NCI-H82 treated with DMSO at 0.1 percent for 48 hours (cell line): ENCODE measurements around the gene SLC2A8.

Source experiments
- DNase-seq: peaks from one replicate; lab custom pipeline; 2025; ENCODE audit not compliant: unreplicated experiment; lab: John Stamatoyannopoulos, UW

SLC2A8 gene

DNA sequence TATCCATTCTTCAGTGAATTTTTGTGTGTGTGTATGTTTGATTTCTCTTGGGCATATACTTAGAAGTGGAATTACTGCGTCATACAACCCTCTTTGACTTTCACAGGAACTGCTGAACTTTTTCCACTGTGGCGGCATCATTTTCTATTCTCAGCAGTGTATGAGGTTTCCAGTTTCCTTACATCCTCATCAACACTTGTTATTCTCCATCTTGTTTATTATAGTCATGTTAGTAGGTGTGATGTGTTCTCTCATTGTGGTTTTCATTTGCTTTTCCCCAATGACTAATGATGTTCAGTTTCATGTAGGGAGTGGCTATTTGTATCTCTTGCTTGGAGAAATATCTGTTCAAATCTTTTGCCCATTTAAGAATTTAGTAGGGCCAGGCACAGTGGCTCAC, 29.8 kb downstream of the SLC2A8 start:
- no peak for DNase-seq

DNA sequence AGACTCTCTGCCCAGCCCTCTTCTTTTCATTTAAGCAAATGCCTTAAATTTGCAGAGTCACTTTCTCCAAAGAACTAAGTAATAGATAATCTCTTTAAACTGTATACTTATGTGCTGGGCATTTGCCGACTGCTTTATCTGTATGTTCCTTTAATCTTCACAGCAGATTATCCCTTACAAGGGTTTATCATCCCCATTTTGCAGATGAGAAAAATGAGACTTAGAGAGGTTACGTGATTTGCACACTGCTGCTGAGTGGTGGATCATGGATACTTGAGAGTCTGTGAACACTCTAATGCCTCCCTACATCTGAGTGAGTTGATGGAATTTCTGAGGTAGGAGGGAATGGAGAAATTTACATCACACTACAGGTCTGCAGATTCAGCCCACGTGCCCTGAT, 31.4 kb downstream of the SLC2A8 start:
- DNase-seq = no peak

DNA sequence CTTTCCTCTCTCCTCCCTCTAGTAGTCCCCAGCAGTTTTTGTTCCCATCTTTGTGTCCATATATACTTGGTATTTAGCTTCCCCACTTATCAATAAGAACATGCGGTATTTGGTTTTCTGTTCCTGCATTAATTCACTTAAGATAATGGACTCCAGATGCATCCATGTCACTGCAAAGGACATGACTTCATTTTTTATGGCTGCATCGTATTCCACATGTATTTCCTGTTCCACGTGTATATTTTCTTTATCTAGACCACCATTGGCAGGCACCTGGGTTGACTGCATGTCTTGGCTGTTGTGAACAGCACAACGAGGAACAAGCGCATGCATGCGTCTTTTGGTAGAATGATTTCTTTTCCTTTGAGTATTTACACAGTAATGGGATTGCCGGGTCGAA, 33.4 kb downstream of the SLC2A8 start:
- no peak for DNase-seq

DNA sequence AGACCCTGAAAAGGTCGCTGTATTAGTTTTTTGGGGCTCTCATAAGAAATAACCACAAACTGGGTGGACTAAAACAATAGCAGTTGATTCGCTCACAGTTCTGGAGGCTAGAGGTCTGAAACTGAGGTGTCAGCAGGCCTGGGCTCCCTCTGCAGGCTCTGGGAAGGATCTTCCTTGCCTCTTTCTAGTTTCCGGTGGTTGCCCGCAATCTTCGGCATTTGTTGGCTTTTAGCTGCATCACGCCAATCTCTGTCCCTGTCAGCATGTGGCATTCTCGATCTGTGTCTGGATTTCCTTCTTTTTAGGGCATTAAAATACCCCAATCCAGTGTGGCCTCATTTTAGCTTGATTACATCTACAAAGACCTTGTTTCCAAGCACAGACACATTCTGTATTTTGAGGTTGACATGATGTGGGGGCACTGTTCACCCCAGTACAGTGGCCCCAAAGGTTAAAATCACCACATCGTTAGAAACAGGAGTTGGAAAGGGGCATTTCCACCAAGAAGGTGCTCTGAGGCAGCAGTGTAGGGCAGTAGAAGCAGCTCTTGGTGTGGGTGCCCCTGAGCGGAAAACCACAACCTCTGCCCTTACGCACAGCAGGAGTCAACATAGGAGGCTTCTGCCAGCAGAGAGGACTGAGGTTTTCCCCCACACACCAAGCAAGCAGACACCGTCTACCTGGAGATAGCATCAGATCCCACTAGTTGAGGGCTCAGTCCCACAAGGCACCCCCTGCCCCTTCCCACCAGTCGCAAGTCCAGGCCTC, 40.7 kb downstream of the SLC2A8 start:
- no peak for DNase-seq

DNA sequence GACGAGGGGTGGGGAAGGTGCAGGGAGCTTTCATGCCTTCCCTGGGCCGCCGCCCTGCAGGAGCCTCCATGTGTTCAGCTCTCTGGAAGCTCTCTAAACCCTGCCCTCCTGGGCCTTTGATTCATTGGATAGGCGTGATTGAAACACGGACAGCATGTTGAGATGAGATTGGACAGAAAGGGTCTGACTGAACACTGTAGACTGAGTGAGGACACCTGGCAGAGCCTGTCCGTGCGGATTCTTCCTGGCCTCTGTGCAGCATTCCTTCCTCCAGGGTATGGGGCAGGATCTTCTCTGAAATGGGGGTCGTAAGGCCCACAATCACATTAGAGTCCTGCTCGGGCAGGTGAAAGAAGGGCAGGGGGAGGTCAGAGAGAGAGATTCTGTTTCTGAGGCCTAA, 41.4 kb downstream of the SLC2A8 start:
- no peak for DNase-seq

DNA sequence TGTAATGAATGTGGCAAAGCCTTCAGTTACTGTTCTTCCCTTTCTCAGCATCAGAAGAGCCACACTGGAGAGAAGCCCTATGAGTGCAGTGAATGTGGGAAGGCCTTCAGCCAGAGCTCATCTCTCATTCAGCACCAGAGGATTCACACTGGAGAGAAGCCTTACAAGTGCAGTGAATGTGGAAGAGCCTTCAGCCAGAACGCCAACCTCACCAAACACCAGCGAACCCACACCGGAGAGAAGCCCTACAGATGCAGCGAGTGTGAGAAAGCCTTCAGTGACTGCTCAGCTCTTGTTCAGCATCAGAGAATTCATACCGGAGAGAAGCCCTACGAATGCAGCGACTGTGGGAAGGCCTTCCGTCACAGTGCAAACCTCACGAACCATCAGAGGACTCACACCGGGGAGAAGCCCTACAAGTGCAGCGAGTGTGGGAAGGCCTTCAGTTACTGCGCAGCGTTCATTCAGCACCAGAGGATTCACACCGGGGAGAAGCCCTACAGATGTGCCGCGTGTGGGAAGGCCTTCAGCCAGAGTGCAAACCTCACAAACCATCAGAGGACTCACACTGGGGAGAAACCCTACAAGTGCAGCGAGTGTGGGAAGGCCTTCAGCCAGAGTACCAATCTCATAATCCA, 47.4 kb downstream of the SLC2A8 start:
- no peak for DNase-seq

DNA sequence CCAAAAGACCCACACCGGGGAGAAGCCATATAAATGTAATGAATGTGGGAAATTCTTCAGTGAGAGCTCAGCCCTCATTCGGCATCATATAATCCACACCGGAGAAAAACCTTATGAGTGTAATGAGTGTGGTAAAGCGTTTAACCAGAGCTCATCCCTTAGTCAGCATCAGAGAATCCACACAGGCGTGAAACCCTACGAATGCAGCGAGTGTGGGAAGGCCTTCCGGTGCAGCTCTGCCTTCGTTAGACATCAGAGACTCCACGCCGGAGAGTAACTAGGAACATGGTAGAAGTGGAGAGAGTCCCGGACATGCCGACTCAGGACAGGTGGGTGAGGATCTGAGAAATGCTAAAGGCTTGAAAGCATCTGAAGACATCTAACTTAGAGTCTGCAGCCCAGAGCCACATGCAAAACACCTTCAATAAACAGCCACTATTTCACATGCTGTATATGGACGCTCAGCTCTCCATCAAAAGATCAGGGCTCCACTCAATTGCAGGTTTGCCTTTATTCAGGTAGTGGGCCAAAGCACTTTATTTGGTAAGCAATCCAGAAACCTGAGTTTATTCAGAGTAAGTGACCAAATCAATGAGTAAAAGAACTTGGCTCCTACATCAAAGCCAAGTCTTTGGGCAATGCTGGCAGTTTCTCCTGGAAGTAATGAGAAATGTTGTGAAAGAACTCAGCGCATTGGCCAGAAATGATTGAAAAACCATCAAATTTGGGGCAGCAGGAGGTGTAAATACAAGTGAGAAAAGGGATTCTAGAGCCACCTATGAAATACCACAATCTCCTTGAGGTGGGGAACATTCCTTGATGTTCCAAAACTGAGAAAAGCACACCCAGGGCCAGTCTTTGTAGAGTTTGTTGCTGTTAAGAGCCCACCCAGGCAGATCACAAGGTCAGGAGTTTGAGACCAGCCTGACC, 48.2 kb downstream of the SLC2A8 start:
- DNase-seq = no peak

DNA sequence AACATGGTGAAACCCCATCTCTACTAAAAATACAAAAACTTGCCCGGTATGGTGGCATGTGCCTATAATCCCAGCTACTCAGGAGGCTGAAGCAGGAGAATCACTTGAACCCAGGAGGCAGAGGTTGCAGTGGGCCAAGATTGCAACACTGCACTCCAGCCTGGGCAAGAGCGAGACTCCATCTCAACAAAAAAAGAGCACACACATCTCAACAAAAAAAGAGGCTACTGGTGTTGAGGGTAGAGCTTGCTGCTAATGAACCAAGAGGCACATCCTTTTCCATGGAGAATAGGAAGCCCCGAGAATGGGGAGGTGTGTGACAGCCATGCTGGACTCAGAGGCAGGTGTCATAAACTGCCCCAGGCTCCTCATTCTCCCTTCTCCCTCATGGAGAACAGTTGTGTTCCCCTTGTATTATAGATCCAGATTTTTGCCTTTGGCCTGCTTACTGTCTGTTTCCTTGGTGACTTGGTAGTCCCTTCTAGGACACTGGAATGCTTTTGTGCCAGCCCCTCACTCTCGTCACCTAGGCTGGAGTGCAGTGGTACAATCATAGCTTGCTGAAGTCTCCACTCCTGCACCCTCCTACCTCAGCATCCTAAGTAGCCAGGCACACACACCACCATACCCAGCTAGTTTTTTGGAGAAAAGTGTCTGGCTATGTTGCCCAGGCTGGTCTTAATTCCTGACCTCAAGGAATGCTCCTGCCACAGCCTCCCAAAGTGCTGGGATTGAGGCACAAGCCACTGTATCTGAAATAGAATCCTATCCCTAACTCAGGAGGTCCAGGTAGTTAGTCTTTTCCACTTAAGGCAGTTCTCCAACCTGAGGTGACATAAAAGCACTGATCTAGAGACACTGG, 49.1 kb downstream of the SLC2A8 start:
- no peak for DNase-seq

DNA sequence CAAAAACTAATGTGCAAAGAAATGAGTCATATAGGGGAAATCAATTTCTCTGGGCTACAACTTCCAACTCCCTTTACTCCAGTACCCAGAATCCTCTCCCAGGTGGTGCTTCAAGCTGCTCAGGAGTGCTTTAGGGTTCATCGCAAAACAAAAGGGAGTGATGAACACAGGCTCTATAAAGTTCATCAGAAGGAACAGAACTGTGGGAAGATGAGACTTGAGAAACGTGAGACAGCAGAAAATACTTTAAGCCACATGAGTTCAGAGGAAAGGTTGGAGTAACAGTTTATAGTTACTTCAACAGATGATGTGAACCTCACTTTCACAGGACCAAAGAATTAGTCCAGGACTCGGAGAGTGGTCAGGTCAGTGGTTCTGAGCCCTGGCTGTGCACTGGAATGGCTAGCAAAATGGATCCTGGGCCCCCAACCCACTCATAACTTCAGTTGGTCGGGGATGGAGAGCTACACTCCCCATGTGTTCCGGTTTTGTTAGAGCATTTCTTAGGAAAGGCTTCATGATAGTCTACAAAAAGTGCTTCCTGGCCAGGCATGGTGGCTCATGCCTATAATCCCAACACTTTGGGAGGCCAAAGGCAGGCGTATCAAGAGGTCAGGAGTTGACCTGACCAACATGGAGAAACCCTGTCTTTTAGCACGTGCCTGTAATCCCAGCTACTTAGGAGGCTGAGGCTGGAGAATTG, 49.9 kb downstream of the SLC2A8 start:
- DNase-seq = no peak

DNA sequence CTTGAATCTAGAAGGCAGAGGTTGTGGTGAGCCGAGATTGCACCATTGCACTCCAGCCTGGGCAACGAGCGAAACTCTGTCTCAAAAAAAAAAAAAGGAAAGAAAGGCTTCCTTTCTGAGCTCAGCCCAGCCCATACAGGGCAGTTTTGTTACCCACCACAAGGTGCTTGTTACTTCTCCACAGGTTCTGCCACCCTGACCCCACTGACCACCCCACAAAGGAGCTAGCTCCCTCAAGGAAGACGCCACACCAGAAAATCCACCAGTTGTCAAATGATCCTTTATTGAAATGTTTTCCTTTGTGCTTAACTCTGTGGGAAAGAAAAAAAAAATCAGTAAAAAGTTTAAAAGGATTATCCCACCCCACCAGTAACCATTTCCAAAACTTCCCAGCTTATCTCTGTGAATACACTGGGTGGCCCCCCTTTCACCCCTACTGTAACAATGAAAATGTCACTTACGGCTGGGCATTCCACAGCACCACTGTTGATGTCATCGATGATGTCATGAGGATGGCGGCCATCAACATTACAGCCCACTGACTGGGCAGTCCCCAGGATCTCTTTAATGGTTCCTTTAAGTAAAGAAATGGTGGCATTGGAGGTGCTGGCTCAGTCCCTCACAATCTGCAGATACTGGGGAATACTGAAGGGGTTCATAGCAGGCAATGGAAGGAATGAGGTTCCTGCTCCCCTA, 50.6 kb downstream of the SLC2A8 start:
- DNase-seq = no peak

DNA sequence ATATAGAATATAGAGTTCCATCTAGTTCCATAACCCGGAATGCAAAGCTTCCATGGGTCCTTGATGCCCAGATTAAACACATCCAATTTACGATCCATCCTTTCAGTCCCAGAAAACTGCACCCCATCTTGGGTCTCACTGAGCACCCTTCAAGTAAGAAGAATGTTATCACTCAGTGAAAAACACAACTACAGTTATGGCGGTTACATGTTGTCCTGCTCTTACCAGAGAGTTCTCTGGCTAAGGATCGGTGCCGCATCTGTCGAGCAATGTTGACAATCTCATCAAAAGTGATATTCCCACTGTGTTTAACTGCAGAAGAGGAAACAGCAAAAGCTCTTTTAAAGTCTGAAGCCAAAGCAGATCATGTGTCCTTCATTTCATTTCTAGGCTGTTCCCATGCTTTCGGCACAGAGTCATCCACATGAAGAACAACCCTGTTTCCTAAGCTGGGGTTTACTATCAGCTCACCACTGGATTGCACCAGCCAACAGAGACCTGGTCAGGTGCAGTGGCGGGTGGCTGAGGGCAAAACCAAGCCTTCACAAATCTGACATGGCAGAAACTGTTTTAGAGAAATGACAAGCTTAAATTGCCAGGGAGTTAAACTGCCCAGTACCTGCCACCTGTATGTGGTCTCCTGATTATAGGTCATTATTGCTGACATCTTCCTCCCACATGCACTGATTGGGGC, 51.3 kb downstream of the SLC2A8 start:
- DNase-seq = no peak

DNA sequence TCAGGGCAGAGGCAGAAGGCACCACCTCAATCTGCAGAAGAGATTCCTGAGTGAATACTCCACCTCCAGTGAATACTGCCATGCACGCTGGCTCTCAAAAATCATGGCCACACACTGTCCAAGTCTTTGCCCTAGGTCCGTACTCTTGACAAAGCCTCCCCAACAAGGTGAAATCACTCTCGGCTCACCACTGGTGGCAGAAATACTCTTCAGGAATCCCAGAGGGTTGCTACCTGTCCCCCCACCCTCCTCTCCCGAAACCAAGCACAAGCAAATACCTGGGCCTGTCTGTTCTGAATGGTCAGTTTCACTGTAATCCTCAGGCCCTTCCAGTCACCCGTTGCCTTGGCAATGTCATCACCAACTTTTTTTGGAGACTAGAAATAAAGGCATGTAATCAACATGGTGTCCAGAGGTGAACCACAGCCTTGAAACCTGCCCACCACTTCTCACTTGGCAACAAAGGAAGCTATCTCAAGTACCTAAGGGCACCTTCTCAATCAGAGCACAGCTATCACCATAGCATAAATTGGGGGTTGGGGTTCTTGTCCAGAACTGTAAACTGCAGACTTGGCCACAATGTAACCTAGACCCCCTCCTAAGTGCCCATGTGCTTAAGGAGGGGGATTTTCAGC, 52.5 kb downstream of the SLC2A8 start:
- no peak for DNase-seq

DNA sequence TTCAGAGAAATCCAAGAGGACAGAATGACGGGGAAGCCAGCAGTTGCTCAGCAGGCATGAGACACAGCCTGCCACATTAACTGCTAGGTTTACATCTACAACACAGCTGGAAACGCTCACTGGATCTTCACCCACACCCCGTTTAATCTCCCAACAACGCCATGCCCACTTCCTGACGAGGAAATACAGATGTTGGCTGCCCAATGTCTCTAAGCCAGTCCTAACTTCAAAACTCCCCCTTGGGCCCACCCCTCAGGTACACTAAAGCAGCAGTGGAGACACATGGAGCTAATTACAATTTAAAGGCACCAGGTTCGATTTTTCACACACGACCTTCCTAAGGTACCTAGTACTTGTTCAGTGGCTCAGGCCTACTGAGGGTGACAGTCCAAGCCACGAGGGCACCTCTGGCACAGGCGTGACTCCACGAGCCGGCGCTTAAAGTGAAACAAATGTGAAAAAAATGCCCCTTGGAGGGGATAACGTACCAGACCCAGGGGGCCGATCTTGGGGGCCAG, 53.3 kb downstream of the SLC2A8 start:
- no peak for DNase-seq

DNA sequence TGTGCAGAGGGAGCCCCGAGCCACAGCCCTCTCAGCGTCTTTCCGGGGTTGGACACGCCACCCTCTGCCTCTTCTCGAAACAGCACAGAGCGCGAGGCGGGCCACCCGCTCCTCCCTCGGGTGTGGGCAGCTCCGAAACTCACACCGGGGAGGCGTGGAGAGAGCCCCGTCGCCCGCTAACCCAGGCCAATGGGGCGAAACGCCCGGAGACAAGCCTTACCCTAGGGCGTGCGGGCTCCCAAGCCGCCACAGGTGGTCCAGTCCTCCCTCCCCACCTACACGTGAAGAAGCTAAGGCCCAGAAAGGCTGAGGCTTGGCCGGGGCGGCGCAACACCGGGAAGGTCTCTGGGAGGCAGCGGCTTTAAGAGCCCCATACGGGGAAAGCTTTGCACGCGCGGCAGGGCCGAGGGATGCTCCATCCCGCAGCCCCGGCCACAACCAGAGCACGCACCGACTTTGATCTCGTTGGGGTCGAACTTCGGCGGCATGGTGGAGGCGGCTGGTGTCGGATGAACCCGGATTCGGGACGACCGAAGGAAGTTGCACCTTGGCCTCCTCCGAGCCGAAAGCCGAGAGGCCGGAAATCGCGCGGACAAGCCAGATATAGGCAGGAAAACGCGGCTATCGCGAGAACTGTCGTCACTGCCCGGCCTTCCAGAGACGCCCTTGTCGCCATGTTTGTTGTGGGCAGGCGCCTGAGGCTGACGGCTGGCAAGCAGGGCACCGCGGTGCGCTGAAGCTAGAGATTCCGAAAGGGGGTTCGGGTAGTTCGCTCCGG, 54.0 kb downstream of the SLC2A8 start, which contains the start of the genes LRSAM1 and RPL12:
LRSAM1 (plus strand) TSS at position 681 of the 778 bp plus-strand sequence. CDS start 3,018 bp downstream, outside the sequence.
RPL12 (minus strand) TSS at position 577 of the 778 bp plus-strand sequence; CDS start at position 488, 89 bp downstream.
- peak; percentile 48 for DNase-seq

DNA sequence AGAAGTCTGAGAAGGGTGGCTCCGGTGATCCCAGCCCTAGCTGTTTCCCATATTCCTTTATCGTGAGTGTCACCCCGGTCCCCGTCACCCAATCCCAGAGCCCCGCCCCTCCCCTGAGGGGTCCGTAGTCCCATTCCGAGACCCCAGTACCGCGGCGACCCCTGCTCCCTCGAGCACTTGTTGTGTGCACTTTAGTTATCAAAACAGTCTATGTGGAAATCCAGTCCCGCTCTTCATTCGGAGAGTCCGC, 54.6 kb downstream of the SLC2A8 start:
- DNase-seq = no peak

DNA sequence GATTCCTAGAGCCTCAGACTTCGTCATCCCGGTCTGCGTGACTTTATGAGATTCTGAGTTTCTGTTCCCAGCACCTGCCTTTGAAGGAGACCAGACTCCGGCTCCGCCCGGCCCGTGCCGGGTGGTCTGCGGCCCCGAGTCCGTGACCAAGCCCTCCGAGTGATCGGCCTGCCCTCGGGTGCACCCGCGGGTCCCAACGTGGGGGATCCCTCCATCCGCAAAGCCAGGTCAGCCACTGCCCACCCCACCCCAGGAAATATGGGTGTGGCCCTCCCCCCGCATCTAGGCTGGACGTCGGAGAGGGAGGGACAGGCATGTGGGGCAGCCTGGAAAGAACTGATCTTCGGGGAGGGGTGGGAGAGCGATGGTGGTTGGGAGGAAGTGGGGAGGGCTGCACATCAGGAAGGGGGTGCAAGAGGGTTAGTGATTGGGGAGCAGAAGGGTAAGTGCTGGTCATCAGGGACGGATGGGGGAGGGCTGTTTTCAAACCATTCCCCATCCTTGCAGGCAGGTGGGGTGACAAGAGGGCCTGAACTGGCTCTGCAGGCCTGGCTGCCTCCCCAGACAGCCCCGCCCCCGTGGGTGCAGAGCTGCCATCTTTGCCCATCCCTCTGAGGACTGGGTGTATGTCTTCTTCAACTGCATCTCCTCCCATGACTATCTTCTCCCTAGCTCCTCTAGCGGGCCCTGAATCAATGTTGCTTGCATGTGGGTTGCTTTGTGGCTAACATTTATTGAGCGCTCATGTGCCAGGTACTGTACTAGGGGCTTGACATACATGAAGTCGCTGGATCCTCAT, 55.1 kb downstream of the SLC2A8 start:
- no peak for DNase-seq

DNA sequence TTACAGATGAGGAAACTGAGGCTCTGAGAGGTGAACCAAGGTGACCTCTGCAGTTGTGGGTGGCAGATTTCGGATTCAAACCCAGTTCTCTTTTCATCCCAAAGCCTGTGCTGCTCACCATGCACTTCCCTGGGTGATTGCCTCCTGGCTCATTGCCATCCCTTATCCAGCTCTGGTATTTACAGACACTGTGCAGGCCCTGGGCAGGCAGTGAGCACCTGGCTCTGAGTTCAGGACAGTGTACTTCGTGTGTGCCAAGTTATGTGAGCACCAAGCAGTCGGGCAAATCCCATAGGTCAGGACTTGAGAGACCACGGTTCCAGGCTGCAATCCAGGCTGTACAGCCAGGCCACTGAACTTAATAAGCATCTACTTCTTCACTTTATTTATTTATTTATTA, 55.7 kb downstream of the SLC2A8 start:
- no peak for DNase-seq
